Measurements from ENCODE around the gene TBL1X. TPM values are rescaled to one million over a fixed set of nuclear protein-coding genes. Genes with fewer than 3 reads are reported as not detected.

The TBL1X gene
- total RNA-seq, 1 experiment from 2014 or later, result 15.0 TPM

DNA sequence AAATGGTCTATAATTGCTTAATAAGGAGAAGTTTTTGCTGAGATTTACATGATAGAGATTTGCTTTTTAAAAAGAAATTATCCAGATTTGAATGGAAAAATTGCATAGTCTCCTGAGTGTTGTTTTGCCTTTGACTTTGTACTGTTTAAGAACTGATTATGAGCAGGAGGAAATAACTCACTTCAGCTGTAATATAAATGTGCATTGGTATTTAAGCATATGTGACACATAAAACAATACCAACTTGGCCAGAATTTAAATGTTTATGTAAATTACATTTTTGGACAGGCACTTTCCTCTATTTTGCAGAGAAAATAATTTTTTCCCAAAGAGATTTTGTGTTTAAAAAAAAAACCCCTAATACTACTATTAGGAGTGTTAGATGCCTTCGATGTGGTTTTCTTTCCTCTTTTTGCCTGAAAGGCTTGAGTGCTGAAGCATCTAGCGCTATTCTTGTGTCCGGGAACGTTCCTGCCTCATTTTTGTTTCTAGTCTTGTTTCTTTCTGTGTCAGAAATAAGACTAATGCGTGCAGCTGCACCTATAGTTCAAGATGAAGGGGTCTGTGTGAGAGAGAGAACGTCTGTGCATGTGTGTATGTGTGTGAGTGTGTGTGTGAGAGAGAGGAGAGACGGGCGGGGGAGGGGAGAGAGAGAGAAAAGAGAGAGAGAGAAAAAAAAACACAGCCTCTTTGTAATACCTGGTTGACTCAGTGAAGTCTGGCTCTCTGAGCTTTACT is 60.8 kb downstream of the TBL1X start:
- H3K9me3 Mint-ChIP-seq (ENCODE audit: unreplicated experiment), result no peaks in the 10 kb centered on the region
- peaks cover 4% of the 10 kb centered on the region for H3K36me3 Mint-ChIP-seq (ENCODE audit: insufficient read depth, unreplicated experiment)
- ChIA-PET CTCF (interaction anchor here (0.9 kb wide), 1 partner anchor 175 kb away, joined by 6 read pairs; no protein-coding TSS in a partner anchor), POLR2A (interaction anchor here (0.6 kb wide), 1 partner anchor 1121 kb away, joined by 3 read pairs; no protein-coding TSS in a partner anchor)
- H3K27ac Mint-ChIP-seq (ENCODE audit: low read depth, unreplicated experiment), result no peak overlapping the region
- H3K4me3 Mint-ChIP-seq (ENCODE audit: unreplicated experiment), result peak overlapping the region; percentile 1
- BruUV-seq (replicated peaks), result no TSS peak
- H3K4me1 Mint-ChIP-seq (ENCODE audit: insufficient read depth, unreplicated experiment), result peaks cover 9% of the 10 kb centered on the region
- intact Hi-C loops (cut with micrococcal nuclease), result no loop called here
- DNase-seq (ENCODE audit: unreplicated experiment), result no peak
- TF ChIP-seq, protein P1, sequence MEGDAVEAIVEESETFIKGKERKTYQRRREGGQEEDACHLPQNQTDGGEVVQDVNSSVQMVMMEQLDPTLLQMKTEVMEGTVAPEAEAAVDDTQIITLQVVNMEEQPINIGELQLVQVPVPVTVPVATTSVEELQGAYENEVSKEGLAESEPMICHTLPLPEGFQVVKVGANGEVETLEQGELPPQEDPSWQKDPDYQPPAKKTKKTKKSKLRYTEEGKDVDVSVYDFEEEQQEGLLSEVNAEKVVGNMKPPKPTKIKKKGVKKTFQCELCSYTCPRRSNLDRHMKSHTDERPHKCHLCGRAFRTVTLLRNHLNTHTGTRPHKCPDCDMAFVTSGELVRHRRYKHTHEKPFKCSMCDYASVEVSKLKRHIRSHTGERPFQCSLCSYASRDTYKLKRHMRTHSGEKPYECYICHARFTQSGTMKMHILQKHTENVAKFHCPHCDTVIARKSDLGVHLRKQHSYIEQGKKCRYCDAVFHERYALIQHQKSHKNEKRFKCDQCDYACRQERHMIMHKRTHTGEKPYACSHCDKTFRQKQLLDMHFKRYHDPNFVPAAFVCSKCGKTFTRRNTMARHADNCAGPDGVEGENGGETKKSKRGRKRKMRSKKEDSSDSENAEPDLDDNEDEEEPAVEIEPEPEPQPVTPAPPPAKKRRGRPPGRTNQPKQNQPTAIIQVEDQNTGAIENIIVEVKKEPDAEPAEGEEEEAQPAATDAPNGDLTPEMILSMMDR (IDR thresholded peaks at IDR 0.05; ENCODE audit: unreplicated experiment), result no peak
- no peaks in the 10 kb centered on the region for H3K27me3 Mint-ChIP-seq (ENCODE audit: insufficient read depth, unreplicated experiment)

DNA sequence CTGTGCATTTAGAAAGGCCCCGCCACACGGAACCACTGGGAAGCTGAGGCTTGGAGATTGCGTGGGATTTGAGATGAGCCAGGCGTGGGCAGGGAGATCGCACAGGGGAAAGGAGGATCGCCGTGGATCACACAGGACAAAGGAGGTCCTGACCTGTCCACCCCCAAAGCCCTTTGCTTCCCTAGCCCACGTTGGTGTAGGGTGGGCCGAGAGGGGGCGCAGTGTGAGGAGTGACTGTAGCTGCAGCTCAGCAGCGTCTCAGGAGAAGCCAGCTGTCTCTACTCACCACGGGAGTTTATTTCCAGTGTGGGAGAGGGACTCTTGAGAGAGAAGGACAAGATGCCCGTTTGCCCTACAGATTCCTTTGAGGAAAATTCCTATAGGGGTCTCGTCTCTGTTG is 62.1 kb downstream of the TBL1X start:
- TF ChIP-seq, protein P1 (IDR thresholded peaks at IDR 0.05; ENCODE audit: unreplicated experiment), result no peak
- Mint-ChIP-seq H3K27ac (ENCODE audit: low read depth, unreplicated experiment) (no peak overlapping the region), H3K9me3 (ENCODE audit: unreplicated experiment) (no peaks in the 10 kb centered on the region), H3K27me3 (ENCODE audit: insufficient read depth, unreplicated experiment) (no peaks in the 10 kb centered on the region), H3K4me3 (ENCODE audit: unreplicated experiment) (no peak overlapping the region), H3K36me3 (ENCODE audit: insufficient read depth, unreplicated experiment) (peaks cover 10% of the 10 kb centered on the region), H3K4me1 (ENCODE audit: insufficient read depth, unreplicated experiment) (peaks cover 16% of the 10 kb centered on the region)
- intact Hi-C loops (cut with micrococcal nuclease), result no loop called here
- DNase-seq (ENCODE audit: unreplicated experiment), result no peak
- POLR2A ChIA-PET, result no interaction called here
- CTCF ChIA-PET, result no interaction called here
- BruUV-seq (replicated peaks), result no TSS peak

DNA sequence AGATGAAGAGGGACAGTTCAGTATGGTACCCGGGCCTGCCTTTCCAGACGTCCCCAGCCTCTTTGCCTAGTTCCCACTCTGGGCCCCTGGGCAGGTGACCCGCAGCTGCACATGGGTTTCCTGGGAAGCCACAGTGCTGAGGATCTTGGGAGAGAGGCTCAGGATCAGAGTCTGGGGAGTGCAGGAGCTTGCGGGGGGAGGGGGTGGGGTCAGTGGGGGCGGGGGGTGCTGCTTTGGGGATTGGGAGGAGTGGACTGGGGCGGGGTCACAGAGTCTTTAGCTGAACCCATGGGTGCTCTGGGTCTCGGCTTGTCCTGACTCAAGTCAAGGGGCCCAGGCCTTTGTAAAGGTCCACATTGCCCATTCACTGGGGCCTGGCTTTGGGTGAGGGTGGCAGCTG is 63.6 kb downstream of the TBL1X start:
- TF ChIP-seq, protein P1 (IDR thresholded peaks at IDR 0.05; ENCODE audit: unreplicated experiment), result no peak
- Mint-ChIP-seq H3K4me1 (ENCODE audit: insufficient read depth, unreplicated experiment) (peaks cover 16% of the 10 kb centered on the region), H3K27ac (ENCODE audit: low read depth, unreplicated experiment) (no peak overlapping the region), H3K27me3 (ENCODE audit: insufficient read depth, unreplicated experiment) (no peaks in the 10 kb centered on the region), H3K4me3 (ENCODE audit: unreplicated experiment) (no peak overlapping the region), H3K9me3 (ENCODE audit: unreplicated experiment) (no peaks in the 10 kb centered on the region), H3K36me3 (ENCODE audit: insufficient read depth, unreplicated experiment) (peaks cover 10% of the 10 kb centered on the region)
- ChIA-PET CTCF (interaction anchor here (0.7 kb wide), 1 partner anchor 222 kb away, joined by 3 read pairs; no protein-coding TSS in a partner anchor), POLR2A (no interaction called here)
- BruUV-seq (replicated peaks), result no TSS peak
- intact Hi-C loops (cut with micrococcal nuclease), result no loop called here
- DNase-seq (ENCODE audit: unreplicated experiment), result no peak

DNA sequence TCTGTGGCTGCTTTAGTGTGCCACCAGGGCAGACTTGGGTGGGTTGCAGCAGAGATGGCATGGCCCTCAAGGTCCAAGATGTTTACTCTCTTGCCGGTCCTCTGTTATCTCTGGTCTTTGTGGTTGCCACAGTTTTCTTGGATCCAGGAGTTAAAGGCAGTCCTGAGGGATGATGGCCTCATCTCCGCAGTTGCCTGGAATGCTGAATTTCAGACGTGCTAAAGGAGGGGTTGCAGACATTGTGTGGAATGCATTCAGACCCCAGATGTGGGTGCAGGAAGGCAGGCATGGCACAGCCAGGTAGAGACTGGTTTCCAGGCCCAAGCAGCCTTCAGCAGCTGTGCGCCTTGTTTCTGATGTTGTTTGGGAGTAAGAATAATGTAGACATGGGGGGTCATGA is 64.4 kb downstream of the TBL1X start:
- H3K27ac Mint-ChIP-seq (ENCODE audit: low read depth, unreplicated experiment), result no peak overlapping the region
- POLR2A ChIA-PET, result no interaction called here
- no peaks in the 10 kb centered on the region for H3K27me3 Mint-ChIP-seq (ENCODE audit: insufficient read depth, unreplicated experiment)
- no peak for DNase-seq (ENCODE audit: unreplicated experiment)
- H3K4me1 Mint-ChIP-seq (ENCODE audit: insufficient read depth, unreplicated experiment), result peaks cover 16% of the 10 kb centered on the region
- TF ChIP-seq, protein P1 (IDR thresholded peaks at IDR 0.05; ENCODE audit: unreplicated experiment), result no peak
- CTCF ChIA-PET, result interaction anchor here (0.6 to 0.7 kb wide), 2 partner anchors 223 to 607 kb away, joined by 3 read pairs; no protein-coding TSS in a partner anchor
- peaks cover 10% of the 10 kb centered on the region for H3K36me3 Mint-ChIP-seq (ENCODE audit: insufficient read depth, unreplicated experiment)
- H3K9me3 Mint-ChIP-seq (ENCODE audit: unreplicated experiment), result no peaks in the 10 kb centered on the region
- no TSS peak for BruUV-seq (replicated peaks)
- intact Hi-C loops (cut with micrococcal nuclease), result no loop called here
- H3K4me3 Mint-ChIP-seq (ENCODE audit: unreplicated experiment), result no peak overlapping the region
